ENCODE data around the gene PTGIS.

GRCh38 chr20:49544535-49544934 lies 23.4 kb downstream of the PTGIS start:
- TF ChIP-seq, protein P1, sequence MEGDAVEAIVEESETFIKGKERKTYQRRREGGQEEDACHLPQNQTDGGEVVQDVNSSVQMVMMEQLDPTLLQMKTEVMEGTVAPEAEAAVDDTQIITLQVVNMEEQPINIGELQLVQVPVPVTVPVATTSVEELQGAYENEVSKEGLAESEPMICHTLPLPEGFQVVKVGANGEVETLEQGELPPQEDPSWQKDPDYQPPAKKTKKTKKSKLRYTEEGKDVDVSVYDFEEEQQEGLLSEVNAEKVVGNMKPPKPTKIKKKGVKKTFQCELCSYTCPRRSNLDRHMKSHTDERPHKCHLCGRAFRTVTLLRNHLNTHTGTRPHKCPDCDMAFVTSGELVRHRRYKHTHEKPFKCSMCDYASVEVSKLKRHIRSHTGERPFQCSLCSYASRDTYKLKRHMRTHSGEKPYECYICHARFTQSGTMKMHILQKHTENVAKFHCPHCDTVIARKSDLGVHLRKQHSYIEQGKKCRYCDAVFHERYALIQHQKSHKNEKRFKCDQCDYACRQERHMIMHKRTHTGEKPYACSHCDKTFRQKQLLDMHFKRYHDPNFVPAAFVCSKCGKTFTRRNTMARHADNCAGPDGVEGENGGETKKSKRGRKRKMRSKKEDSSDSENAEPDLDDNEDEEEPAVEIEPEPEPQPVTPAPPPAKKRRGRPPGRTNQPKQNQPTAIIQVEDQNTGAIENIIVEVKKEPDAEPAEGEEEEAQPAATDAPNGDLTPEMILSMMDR (IDR thresholded peaks at IDR 0.05): no peak
- no peak for TF ChIP-seq ZFX (IDR thresholded peaks at IDR 0.05; ENCODE audit: borderline replicate concordance)

Data from 22Rv1 (cell line).